GM18951 (cell line): ENCODE data around the gene OSCP1.

Experiments used
- POLR2A ChIP-seq: IDR thresholded peaks from 4 replicates; pipeline ENCODE4 v1.6.1; 2011; ENCODE audit warnings: mild to moderate bottlenecking; ENCODE audit not compliant: insufficient read length, insufficient read depth; ENCODE audit errors: extremely low read depth
- in situ Hi-C: fragments of 300-500 bp; cut with MboI; formaldehyde crosslinking; loops from one replicate; pipeline ENCODE4 v1.12.0; 2022; ENCODE audit warnings: low sequenced_read_pairs, mixed read lengths, inconsistent platforms; ENCODE audit not compliant: unreplicated experiment

OSCP1 gene

DNA sequence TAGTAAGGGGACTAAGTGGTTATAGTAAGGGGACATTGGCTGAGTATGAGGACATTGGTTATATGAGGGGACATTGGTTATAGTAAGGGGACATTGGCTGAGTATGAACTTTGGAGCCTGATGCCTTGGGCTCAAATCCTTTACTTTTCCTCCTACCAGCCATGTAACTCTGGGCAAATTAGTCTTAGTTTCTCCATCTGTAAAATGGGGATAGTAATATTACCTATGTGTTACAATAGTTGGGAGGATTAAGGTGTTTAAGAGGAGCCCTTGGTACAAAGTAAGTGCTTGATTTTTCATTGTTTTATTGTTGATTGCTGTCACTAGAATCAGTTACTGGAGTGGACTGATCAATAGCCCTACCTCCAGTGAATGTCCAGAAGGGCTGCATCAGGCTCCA is 2.8 kb downstream of the OSCP1 start:
- in situ Hi-C loops = no loop called here
- no peak for TF ChIP-seq POLR2A

- TF ChIP-seq POLR2A = no peak
- in situ Hi-C loops = no loop called here
These were observed 3.5 kb downstream of the OSCP1 start for GRCh38 chr1:36446746-36447145.

DNA sequence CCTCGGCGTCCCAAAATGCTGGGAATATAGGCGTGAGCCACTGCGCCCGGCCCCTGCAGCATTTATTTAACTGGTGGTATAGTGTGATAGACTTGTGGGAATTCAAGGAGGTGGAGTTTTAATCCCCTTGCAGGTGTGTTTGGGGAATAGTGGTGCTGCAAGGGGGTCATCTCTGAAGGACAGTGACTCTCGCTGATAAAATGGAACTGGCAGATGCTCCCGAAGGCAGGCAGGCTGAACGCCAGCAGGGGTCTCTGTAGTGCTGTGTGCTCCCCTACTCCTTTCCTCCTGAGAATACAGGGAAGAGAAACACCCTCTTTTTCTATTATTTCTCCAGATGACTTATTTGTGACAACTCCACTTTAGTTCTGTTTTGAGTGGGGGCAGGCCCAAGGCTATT is 4.0 kb downstream of the OSCP1 start:
- TF ChIP-seq POLR2A = no peak
- in situ Hi-C loops = no loop called here

- TF ChIP-seq POLR2A = no peak
- in situ Hi-C loops = no loop called here
These were observed 7.0 kb downstream of the OSCP1 start for GRCh38 chr1:36443297-36443696.

GRCh38 chr1:36442337-36442736 is 7.9 kb downstream of the OSCP1 start:
- in situ Hi-C loops = no loop called here
- no peak for TF ChIP-seq POLR2A

DNA sequence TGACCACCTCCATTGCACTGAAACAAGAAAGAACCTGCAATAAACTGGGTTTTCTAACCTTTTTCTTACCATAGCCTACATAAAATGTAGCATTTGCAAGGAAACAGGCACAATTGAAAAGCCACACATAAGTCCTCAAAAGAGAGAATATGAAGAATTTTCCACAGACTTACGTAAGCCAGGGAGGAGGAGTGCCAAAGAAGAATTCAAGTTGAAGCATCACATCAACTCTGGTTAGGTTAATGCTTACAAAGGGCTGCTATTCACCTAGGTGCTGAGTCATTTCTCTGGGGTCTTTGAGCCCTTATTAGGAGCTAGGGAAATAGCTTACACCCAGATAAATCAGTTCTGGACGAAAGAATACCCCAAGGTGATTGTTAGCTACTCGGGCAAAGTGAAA is 9.6 kb downstream of the OSCP1 start:
- no peak for TF ChIP-seq POLR2A
- in situ Hi-C loops = no loop called here

GRCh38 chr1:36440044-36440443 is 10.2 kb downstream of the OSCP1 start:
- in situ Hi-C loops = no loop called here
- no peak for TF ChIP-seq POLR2A

- in situ Hi-C loops = no loop called here
- no peak for TF ChIP-seq POLR2A
These were observed 11.5 kb downstream of the OSCP1 start for GRCh38 chr1:36438715-36439114.

- no peak for TF ChIP-seq POLR2A
These were observed 13.4 kb downstream of the OSCP1 start for GRCh38 chr1:36436821-36437220.

DNA sequence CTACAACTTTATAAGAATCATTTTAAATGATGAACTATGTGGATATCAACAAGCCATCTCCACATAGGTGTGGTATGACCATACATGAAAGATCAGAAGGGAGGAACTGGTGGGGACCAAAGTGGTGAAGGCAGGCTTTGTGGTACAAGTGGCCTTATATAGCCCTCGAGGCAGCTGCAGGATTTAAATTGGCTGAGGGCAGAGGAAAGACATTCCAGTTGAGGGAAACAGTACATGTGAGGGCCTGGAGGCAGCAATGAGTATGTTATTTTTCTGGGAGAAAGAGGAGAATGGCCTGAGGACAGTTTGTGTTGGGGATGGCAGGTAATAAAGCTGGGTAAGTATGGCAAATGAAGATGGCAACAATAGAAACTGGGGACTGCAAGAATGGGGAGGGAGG is 17.1 kb downstream of the OSCP1 start:
- TF ChIP-seq POLR2A = no peak
- in situ Hi-C loops = no loop called here

More at GRCh38 chr1:36436821-36437220, 13.4 kb downstream of the OSCP1 start:
- in situ Hi-C loops = no loop called here

GRCh38 chr1:36432616-36433015 is 17.6 kb downstream of the OSCP1 start:
- TF ChIP-seq POLR2A = no peak
- in situ Hi-C loops = no loop called here

DNA sequence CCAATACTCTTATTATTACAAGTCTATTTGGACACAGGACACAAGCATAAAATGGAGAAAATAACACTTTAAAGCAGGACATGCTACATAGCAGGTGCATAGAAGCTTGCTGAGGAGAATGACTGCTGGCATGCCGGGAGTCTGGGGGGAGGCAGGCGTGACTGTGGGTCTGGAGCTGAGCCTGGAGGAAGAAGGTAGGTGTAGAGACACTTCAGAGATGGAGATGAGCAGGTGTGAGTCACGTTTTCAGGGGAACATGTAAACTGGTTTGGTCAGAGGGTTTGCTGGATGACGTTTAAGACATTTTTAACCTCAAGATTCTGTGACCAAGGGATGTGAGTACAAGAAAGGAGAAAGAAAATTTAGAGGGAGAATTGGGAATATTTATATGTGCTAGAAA is 24.5 kb downstream of the OSCP1 start:
- TF ChIP-seq POLR2A = no peak
- in situ Hi-C loops = no loop called here

DNA sequence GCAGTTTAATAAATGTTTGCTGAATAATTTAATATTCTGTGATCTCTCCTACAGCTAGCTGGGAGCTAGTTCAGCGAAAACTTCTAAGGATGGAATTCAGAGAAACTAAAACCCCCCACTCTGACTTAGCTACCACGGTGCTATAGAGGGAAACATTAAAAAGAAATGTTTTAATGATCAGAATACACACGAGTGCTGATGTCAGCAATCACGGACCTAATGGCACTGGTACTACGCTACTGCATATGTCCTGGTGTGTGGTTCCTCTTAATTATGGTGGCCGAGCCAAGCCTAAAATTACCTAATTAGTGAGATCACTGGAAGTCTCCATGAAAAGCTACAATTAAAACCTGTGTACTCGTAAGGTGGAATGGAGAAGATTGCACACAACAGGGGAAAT is 28.6 kb downstream of the OSCP1 start:
- in situ Hi-C loops = no loop called here

GRCh38 chr1:36420836-36421317 is 29.4 kb downstream of the OSCP1 start:
- in situ Hi-C loops = no loop called here
- no peak for TF ChIP-seq POLR2A

More for the DNA sequence above, 28.6 kb downstream of the OSCP1 start:
- no peak for TF ChIP-seq POLR2A

DNA sequence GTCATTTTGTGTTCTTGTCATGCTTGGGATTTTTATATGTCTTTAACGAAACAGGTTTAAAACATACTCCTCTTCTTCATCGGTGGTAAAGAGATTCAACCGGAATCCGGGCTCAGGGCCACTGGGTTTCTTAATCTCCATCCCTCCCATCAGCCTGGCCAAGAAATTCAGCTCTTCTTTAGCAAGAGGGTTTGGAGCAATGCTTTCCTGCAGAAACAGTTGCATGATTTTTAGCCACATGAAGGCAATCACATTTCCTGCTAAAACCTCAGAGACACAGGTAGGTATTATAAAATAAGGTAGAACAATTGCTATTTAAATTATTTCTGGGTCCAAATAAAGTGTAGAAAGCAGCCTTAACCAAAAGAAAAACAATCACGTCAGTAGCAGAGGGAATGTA is 29.8 kb downstream of the OSCP1 start:
- TF ChIP-seq POLR2A = no peak
- in situ Hi-C loops = no loop called here
